K562 (cell line): ENCODE data around the gene TASP1. TPM values are rescaled to one million over a fixed set of nuclear protein-coding genes. Genes with fewer than 3 reads are reported as not detected.
A peak's percentile ranks its signal among the peaks of the same experiment; 100 is the strongest.

Source experiments
- ATAC-seq: fragments of 200-7000 bp; cut with Tn5 transposase; 3 replicates; pipeline ENCODE4 v1.9.1; 2020; ENCODE audit warnings: moderate library complexity
- BruUV-seq: library from RNA; stranded (reverse); fragments of 400-500 nt; replicated peaks from 2 replicates; lab custom pipeline; 2021; lab: Mats Ljungman, UMichigan
- CTCF ChIA-PET: fragments of 300-600 bp; formaldehyde crosslinking; extraction: SDS; loops from one replicate; lab custom pipeline; 2021; ENCODE audit warnings: low intra/inter-chr PET ratio; lab: Yijun Ruan, JAX
- POLR2A ChIA-PET: fragments of 300-600, 350-650 bp; sonication (Branson Sonifier 250); formaldehyde crosslinking; extraction: SDS; loops from one replicate; lab custom pipeline; 2021; ENCODE audit warnings: antibody characterized with exemption, inconsistent platforms; lab: Yijun Ruan, JAX
- DNase-seq, 4 experiments: peaks; one replicate each; pipeline versions ENCODE4 v3.0.0 to v3.0.0-alpha.2; 2011 to 2018; ENCODE audit warnings: low spot score in 3 of 4, mixed read lengths in 3 of 4; ENCODE audit errors: extremely low read depth in 1 of 4
- FAIRE-seq: peaks from 2 replicates; lab custom pipeline; 2011; peaks lifted over from hg19 to GRCh38; lab: Jason Lieb, UNC
- H2AFZ ChIP-seq: 2 replicates; pipeline ENCODE4 v1.6.0; 2011; ENCODE audit warnings: low read depth, low read length, control low read depth, inconsistent platforms
- H3K27ac ChIP-seq: fragments of 200-600 bp; 3 replicates; pipeline ENCODE4 v1.8.0; 2011; ENCODE audit warnings: low read depth, mild to moderate bottlenecking, control low read depth, inconsistent platforms, low read length, moderate library complexity, mixed read lengths; ENCODE audit errors: extremely low read depth
- H3K27me3 ChIP-seq, 2 experiments: fragments of 300-600 bp in 1 of 2; 2 replicates in 1 of 2; 3 replicates in 1 of 2; pipeline versions ENCODE4 v1.6.0 to v1.8.0; 2011; ENCODE audit warnings: inconsistent platforms in 2 of 2, low read length in 2 of 2, mild to moderate bottlenecking in 1 of 2, mixed read lengths in 1 of 2, moderate library complexity in 1 of 2; ENCODE audit not compliant: control insufficient read depth in 2 of 2, insufficient read depth in 2 of 2
- H3K36me3 ChIP-seq: fragments of 300-600 bp; 3 replicates; pipeline ENCODE4 v1.8.0; 2011; ENCODE audit warnings: mild to moderate bottlenecking, low read length, inconsistent platforms; ENCODE audit not compliant: control insufficient read depth, insufficient read depth
- H3K4me1 ChIP-seq, 2 experiments: fragments of 200-600 bp in 1 of 2; replicated peaks in 1 of 2; 2 replicates in 1 of 2; 3 replicates in 1 of 2; pipeline versions ENCODE4 v1.5.1 to v1.8.0; 2011; ENCODE audit warnings: inconsistent platforms in 2 of 2, low read length in 2 of 2, mild to moderate bottlenecking in 1 of 2, mixed read lengths in 1 of 2, moderate library complexity in 1 of 2; ENCODE audit not compliant: control insufficient read depth in 2 of 2, insufficient read depth in 2 of 2
- H3K4me2 ChIP-seq: 2 replicates; pipeline ENCODE4 v1.6.1; 2011; ENCODE audit warnings: low read length, control low read depth, inconsistent platforms, mixed read lengths; ENCODE audit not compliant: insufficient read depth
- H3K4me3 ChIP-seq: fragments of 200-600 bp; sonication (generic), shearing (Covaris generic); 2 replicates; pipeline ENCODE4 v1.5.1; 2016; ENCODE audit warnings: control low read depth, inconsistent platforms
- H3K79me2 ChIP-seq: fragments of 200-600 bp; 3 replicates; pipeline ENCODE4 v1.8.0; 2011; ENCODE audit warnings: low read length, inconsistent platforms; ENCODE audit not compliant: control insufficient read depth, insufficient read depth
- H3K9ac ChIP-seq, 2 experiments: 2 replicates each; pipeline versions ENCODE4 v1.6.0 to v1.6.1; 2011; ENCODE audit warnings: low read depth in 2 of 2, low read length in 2 of 2, control low read depth in 1 of 2, inconsistent platforms in 1 of 2, mild to moderate bottlenecking in 1 of 2, mixed read lengths in 1 of 2; ENCODE audit not compliant: insufficient read depth in 1 of 2
- H3K9me1 ChIP-seq: one replicate; pipeline ENCODE4 v1.6.0; 2011; ENCODE audit warnings: inconsistent platforms, mild to moderate bottlenecking, low read length, moderate library complexity; ENCODE audit not compliant: control insufficient read depth, insufficient read depth
- H3K9me3 ChIP-seq: replicated peaks from 2 replicates; pipeline ENCODE4 v1.5.1; 2011; ENCODE audit warnings: low read depth, low read length, inconsistent platforms; ENCODE audit not compliant: control insufficient read depth, insufficient read depth
- H4K20me1 ChIP-seq: replicated peaks from 2 replicates; pipeline ENCODE4 v1.6.1; 2011; ENCODE audit warnings: low read length, inconsistent platforms, mixed read lengths; ENCODE audit not compliant: control insufficient read depth, insufficient read depth
- LARP7 ChIP-seq: fragments of 450-650 bp; IDR thresholded peaks from 2 replicates; pipeline ENCODE4 v1.6.1; 2016
- NFIC ChIP-seq: fragments of 450-650 bp; IDR thresholded peaks from 2 replicates; pipeline ENCODE4 v1.6.1; 2017; ENCODE audit warnings: mild to moderate bottlenecking, inconsistent platforms
- RBM17 ChIP-seq: fragments of 200-400 bp; formaldehyde crosslinking; IDR thresholded peaks from 2 replicates; pipeline ENCODE4 v1.6.1; 2017; ENCODE audit warnings: low read depth, mild to moderate bottlenecking, low read length, borderline replicate concordance
- SIN3A ChIP-seq, 2 experiments: fragments of 150-350 bp in 1 of 2; IDR thresholded peaks; 2 replicates each; pipeline ENCODE4 v1.6.1; 2011 to 2016; ENCODE audit warnings: borderline replicate concordance in 2 of 2, low read depth in 2 of 2, low read length in 2 of 2, mild to moderate bottlenecking in 2 of 2, moderate library complexity in 2 of 2; ENCODE audit not compliant: control insufficient read depth in 1 of 2
- SIN3B ChIP-seq: fragments of 450-650 bp; IDR thresholded peaks from 2 replicates; pipeline ENCODE4 v1.6.1; 2017; ENCODE audit warnings: low read depth, mild to moderate bottlenecking, moderate library complexity
- SREBF1 ChIP-seq: fragments of 150-350 bp; IDR thresholded peaks from 2 replicates; pipeline ENCODE4 v1.6.1; 2014; ENCODE audit warnings: antibody characterized with exemption, low read depth, low read length, borderline replicate concordance
- ZZZ3 ChIP-seq: fragments of 450-650 bp; IDR thresholded peaks from 2 replicates; pipeline ENCODE4 v1.6.1; 2016; ENCODE audit warnings: antibody characterized with exemption, mild to moderate bottlenecking, moderate library complexity
- WGBS: fragments of 100-300 bp; shearing (Covaris generic); methylation state at CpG from one replicate; pipeline ENCODE4 v1.1.6; 2016; ENCODE audit warnings: low coverage, mixed read lengths; ENCODE audit not compliant: insufficient coverage; ENCODE audit errors: missing lambda C conversion rate; 5-methylcytosine and 5-hydroxymethylcytosine counted together
- in situ Hi-C: fragments of 300-500 bp; cut with MboI; formaldehyde crosslinking; loops from 4 replicates; pipeline ENCODE4 v1.15.0; 2018; ENCODE audit warnings: inconsistent platforms, mixed read lengths
- intact Hi-C: fragments of 100-400 bp; cut with micrococcal nuclease; formaldehyde crosslinking; loops from 2 replicates; pipeline ENCODE4 v1.14.2; 2022
- polyA plus RNA-seq, 8 experiments: library from polyadenylated mRNA; depleted of rRNA in 4 of 8; stranded (reverse) in 5 of 8; unstranded in 3 of 8; fragments of >200 nt; fragmentation: Nextera tagmentation in 2 of 8; fragmentation: Illumina TruSeq in 1 of 8; extraction: Ambion mirVana in 2 of 8; extraction: Trizol in 1 of 8; gene quantifications; 2 replicates each; pipeline versions ENCODE4 v1.2.1 to v1.2.3, GENCODE V29; 2011 to 2014; ENCODE audit warnings: inconsistent platforms in 1 of 8, missing spikeins in 1 of 8
- total RNA-seq, 7 experiments: library from RNA; depleted of rRNA in 6 of 7; stranded (reverse); fragments of >200 nt in 6 of 7; fragmentation: Illumina TruSeq in 2 of 7; extraction: Trizol in 2 of 7; gene quantifications; 2 replicates each; pipeline versions ENCODE4 v1.2.1 to v1.2.3, GENCODE V29; 2011 to 2021; ENCODE audit warnings: low replicate concordance in 1 of 7
- TF ChIP-seq, protein P1 (sequence below): fragments of 450-650 bp; formaldehyde crosslinking; IDR thresholded peaks from 2 replicates; pipeline ENCODE4 v1.4.0; 2020; ENCODE audit warnings: mild to moderate bottlenecking, moderate library complexity
- TF ChIP-seq, protein P2 (sequence below), 2 experiments: fragments of 450-650 bp in 1 of 2; sonication (generic) in 1 of 2; formaldehyde crosslinking in 1 of 2; IDR thresholded peaks in 1 of 2; conservative IDR thresholded peaks in 1 of 2; 2 replicates each; pipeline versions ENCODE4 v1.6.1 to v1.8.1; 2016 to 2023; ENCODE audit warnings: mild to moderate bottlenecking in 2 of 2, moderate library complexity in 2 of 2, inconsistent platforms in 1 of 2, missing genetic modification reagents in 1 of 2

The TASP1 gene
- total and polyA plus RNA-seq, 9 of the 15 experiments (the other 6 are each of a cell fraction or from before 2014, with no cell fraction given), result 3.7 to 10.6 (median 6.4) TPM

DNA sequence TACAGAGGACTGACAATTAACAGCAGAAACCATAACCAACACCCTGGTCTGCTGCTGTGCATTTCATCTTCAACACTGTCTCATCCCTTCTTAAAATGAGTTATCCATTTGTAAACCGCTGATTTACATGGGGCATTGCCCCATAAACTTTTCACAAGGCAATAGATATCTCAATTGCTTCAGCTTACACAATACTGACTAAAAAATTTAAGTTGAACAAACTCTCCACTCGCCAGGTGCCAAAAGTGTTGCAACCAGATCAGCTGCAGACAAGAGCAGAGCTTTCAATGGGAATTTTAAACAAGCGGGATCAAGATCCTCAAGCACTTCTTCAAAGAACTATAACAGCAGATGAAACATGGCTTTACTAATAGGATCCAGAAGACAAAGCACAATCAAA lies 183.0 kb downstream of the TASP1 start (continued):
- no peak for TF ChIP-seq SIN3A (IDR thresholded peaks at IDR 0.05; ENCODE audit: borderline replicate concordance in 2 of 2, control insufficient read depth in 1 of 2, low read depth in 2 of 2, low read length in 2 of 2)

GRCh38 chr20:13453367-13453766 lies 185.4 kb downstream of the TASP1 start:
- intact Hi-C loops (loop anchor here (10.0 kb wide), 1 partner anchor 91 kb away; no protein-coding TSS in a partner anchor), in situ Hi-C loops (no loop called here)
- FAIRE-seq (no peak), DNase-seq (no peak), ATAC-seq (no peak)
- CTCF ChIA-PET, result no interaction called here
- Histone ChIP-seq H3K79me2 (no peaks in the 10 kb centered on the region), H3K27me3 (no peaks in the 10 kb centered on the region), H3K9ac (no peak overlapping the region), H3K36me3 (no peaks in the 10 kb centered on the region), H3K4me1 (no peaks in the 10 kb centered on the region), H4K20me1 (no peaks in the 10 kb centered on the region), H3K4me3 (no peak overlapping the region), H3K9me1 (no peaks in the 10 kb centered on the region), H2AFZ (no peak overlapping the region), H3K9me3 (no peaks in the 10 kb centered on the region), H3K27ac (no peak overlapping the region), H3K4me2 (no peak overlapping the region)
- 75% methylated on average over 2 of the region's 2 CpGs for WGBS
- no peak for TF ChIP-seq LARP7
- no peak for TF ChIP-seq ZZZ3
- TF ChIP-seq, protein P1, sequence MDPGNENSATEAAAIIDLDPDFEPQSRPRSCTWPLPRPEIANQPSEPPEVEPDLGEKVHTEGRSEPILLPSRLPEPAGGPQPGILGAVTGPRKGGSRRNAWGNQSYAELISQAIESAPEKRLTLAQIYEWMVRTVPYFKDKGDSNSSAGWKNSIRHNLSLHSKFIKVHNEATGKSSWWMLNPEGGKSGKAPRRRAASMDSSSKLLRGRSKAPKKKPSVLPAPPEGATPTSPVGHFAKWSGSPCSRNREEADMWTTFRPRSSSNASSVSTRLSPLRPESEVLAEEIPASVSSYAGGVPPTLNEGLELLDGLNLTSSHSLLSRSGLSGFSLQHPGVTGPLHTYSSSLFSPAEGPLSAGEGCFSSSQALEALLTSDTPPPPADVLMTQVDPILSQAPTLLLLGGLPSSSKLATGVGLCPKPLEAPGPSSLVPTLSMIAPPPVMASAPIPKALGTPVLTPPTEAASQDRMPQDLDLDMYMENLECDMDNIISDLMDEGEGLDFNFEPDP, result no peak
- TF ChIP-seq NFIC, result no peak
- no peak for TF ChIP-seq SIN3B
- no peak for TF ChIP-seq SREBF1
- no peak for TF ChIP-seq RBM17
- TF ChIP-seq, protein P2, sequence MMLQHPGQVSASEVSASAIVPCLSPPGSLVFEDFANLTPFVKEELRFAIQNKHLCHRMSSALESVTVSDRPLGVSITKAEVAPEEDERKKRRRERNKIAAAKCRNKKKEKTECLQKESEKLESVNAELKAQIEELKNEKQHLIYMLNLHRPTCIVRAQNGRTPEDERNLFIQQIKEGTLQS (IDR thresholded peaks at IDR 0.05), result peak; percentile 35; the same call in 1 of the 2 replicates
- TF ChIP-seq, protein P2 (CRISPR knock-in tag; conservative IDR thresholded peaks at IDR 0.05), result no peak
- BruUV-seq, result no TSS peak
- POLR2A ChIA-PET, result no interaction called here
